HG03135 (cell line): Measurements from ENCODE around the gene RWDD1.
"Not testable (repeated sequence)": the region's sequence is repeated elsewhere in the genome, so short reads cannot be mapped to it uniquely, and the experiment has no call there.

ENCODE experiments used
- ATAC-seq: cut with Tn5 transposase; IDR thresholded peaks from one replicate; pipeline ENCODE4 v1.9.1; 2021; ENCODE audit warnings: mild to moderate bottlenecking, moderate library complexity; ENCODE audit not compliant: unreplicated experiment

Gene RWDD1

DNA sequence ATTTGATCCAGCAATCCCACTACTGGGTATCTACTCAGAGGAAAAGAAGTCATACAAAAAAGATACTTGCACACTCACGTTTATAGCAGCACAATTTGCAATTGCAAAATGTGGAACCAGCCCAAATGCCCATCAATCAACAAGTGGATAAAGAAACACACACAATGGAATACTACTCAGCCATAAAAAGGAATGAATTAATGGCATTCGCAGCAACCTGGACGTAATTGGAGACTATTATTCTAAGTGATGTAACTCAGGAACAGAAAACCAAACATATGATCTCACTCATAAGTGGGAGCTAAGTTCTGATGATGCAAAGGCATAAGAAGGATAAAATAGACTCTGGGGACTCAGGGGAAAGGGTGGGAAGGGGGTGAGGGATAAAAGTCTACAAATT, 33.6 kb downstream of the RWDD1 start:
- ATAC-seq: not testable (repeated sequence)

DNA sequence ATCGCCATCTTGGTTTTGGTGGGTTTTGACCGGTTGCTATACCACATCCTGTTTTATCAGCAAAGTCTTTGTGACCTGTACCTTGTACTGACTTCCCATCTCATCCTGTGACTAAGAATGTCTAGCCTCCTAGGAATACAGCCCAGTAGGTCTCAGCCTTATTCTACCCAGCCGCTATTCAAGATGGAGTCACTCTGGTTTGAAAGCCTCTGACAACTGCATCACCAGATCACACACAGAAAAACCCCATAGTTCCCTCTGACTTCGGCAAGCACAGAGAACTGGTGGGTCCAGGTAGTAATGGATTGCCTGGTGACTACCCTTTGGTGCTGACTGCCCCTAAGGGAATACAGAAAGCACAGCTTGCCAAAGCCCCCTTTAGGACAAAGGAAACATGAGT, 34.6 kb downstream of the RWDD1 start:
- ATAC-seq: no peak

GRCh38 chr6:116611056-116611455, 39.8 kb downstream of the RWDD1 start:
- ATAC-seq: no peak

- peak; percentile 99 for ATAC-seq
Observed at GRCh38 chr6:116615937-116616736, 44.8 kb downstream of the RWDD1 start, which contains the start of gene RSPH4A. RSPH4A (plus strand) TSS chr6:116616479; CDS start chr6:116616624, 145 bp downstream.

DNA sequence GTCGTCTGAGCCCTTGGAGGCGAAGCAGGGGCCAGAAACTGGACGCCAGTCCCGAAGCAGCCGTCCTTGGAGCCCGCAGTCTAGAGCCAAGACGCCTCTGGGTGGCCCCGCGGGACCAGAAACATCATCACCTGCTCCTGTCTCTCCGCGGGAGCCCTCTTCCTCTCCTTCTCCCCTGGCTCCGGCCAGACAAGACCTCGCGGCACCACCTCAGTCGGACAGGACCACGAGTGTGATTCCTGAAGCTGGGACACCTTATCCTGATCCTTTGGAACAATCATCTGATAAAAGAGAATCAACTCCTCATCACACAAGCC, 45.4 kb downstream of the RWDD1 start:
- ATAC-seq: no peak

GRCh38 chr6:116624036-116624805, 52.9 kb downstream of the RWDD1 start:
- no peak for ATAC-seq

DNA sequence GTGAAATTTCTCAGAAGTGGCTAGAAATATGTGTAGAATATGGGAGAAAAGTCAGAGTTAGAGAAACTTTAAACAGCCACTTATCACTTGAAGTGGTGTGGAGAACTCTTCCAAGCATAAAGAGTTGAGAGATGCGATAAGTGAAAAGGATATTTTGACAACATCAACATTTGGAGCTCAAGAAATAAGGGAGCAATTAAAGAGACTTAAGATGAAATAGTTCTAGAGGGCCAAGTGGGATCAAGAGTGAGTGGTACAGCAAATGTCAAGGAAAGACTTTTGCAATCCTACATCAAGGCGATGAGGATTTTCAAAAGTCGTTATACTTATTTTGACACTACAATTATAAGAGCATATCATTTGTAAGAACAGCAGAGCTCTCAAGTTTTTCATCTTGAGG, 54.6 kb downstream of the RWDD1 start:
- ATAC-seq: no peak

- ATAC-seq: no peak
Observed at GRCh38 chr6:116629563-116629981, 58.3 kb downstream of the RWDD1 start.

- peak; percentile 81 for ATAC-seq
Observed at GRCh38 chr6:116631379-116631990, 60.2 kb downstream of the RWDD1 start.

GRCh38 chr6:116633685-116634084, 62.4 kb downstream of the RWDD1 start:
- ATAC-seq: no peak
